Neural progenitor cell (in vitro differentiated cells): ENCODE measurements around the gene TMEM108. TPM values are rescaled to one million over a fixed set of nuclear protein-coding genes. Genes with fewer than 3 reads are reported as not detected.

ENCODE experiments used
- DNase-seq: peaks from one replicate; pipeline ENCODE4 v3.0.0-alpha.2; 2016; ENCODE audit warnings: low spot score
- H2AFZ ChIP-seq: fragments of 200-600 bp; sonication (generic); replicated peaks from 2 replicates; pipeline ENCODE4 v1.6.1; 2016; ENCODE audit warnings: antibody characterized with exemption
- H3F3A ChIP-seq: fragments of 200-600 bp; sonication (generic); 2 replicates; pipeline ENCODE4 v1.6.1; 2016; ENCODE audit warnings: antibody characterized with exemption, low read depth
- H3K27ac ChIP-seq: fragments of 200-600 bp; sonication (generic); 2 replicates; pipeline ENCODE4 v1.5.1; 2016; ENCODE audit warnings: mild to moderate bottlenecking
- H3K27me3 ChIP-seq: fragments of 200-600 bp; sonication (generic); 2 replicates; pipeline ENCODE4 v1.6.1; 2016; ENCODE audit warnings: mild to moderate bottlenecking, moderate library complexity
- H3K36me3 ChIP-seq: fragments of 200-600 bp; sonication (generic); 2 replicates; pipeline ENCODE4 v1.5.1; 2016
- H3K4me1 ChIP-seq: fragments of 200-600 bp; sonication (generic); 2 replicates; pipeline ENCODE4 v1.6.1; 2016; ENCODE audit warnings: mixed run types
- H3K4me2 ChIP-seq: fragments of 200-600 bp; sonication (generic); 2 replicates; pipeline ENCODE4 v1.6.1; 2016
- H3K4me3 ChIP-seq: fragments of 200-600 bp; sonication (generic); 2 replicates; pipeline ENCODE4 v1.5.1; 2016
- H3K79me2 ChIP-seq: fragments of 200-600 bp; sonication (generic); 2 replicates; pipeline ENCODE4 v1.6.1; 2016; ENCODE audit warnings: low read depth
- H3K9ac ChIP-seq: fragments of 200-600 bp; sonication (generic); 2 replicates; pipeline ENCODE4 v1.6.1; 2016
- H3K9me3 ChIP-seq: fragments of 200-600 bp; sonication (generic); 2 replicates; pipeline ENCODE4 v1.5.1; 2016; ENCODE audit warnings: low read depth
- H4K20me1 ChIP-seq: fragments of 200-600 bp; sonication (generic); 2 replicates; pipeline ENCODE4 v1.6.1; 2016; ENCODE audit warnings: low read depth
- H3K27ac Mint-ChIP-seq: 3 replicates; pipeline ENCODE4 v1.8.0; 2021; ENCODE audit warnings: mixed read lengths
- H3K27me3 Mint-ChIP-seq: 2 replicates; pipeline ENCODE4 v1.8.0; 2022; ENCODE audit warnings: low read depth, mild to moderate bottlenecking, inconsistent platforms, moderate library complexity, mixed read lengths; ENCODE audit not compliant: insufficient read depth
- H3K36me3 Mint-ChIP-seq: 3 replicates; pipeline ENCODE4 v1.8.0; 2021; ENCODE audit warnings: mixed read lengths
- H3K4me1 Mint-ChIP-seq: 3 replicates; pipeline ENCODE4 v1.8.0; 2021; ENCODE audit warnings: mixed read lengths
- H3K4me3 Mint-ChIP-seq: 3 replicates; pipeline ENCODE4 v1.8.0; 2021; ENCODE audit warnings: mild to moderate bottlenecking, moderate library complexity, mixed read lengths
- H3K9me3 Mint-ChIP-seq: 3 replicates; pipeline ENCODE4 v1.8.0; 2020; ENCODE audit warnings: mixed read lengths
- CTCF ChIP-seq: fragments of 200-600 bp; sonication (generic); IDR thresholded peaks from 2 replicates; pipeline ENCODE4 v1.5.1; 2017; ENCODE audit warnings: antibody characterized with exemption, mild to moderate bottlenecking
- EZH2 ChIP-seq: fragments of 200-600 bp; sonication (generic); IDR thresholded peaks from 2 replicates; pipeline ENCODE4 v1.6.1; 2017; ENCODE audit warnings: antibody characterized with exemption, mild to moderate bottlenecking, moderate library complexity
- EZH2phosphoT487 ChIP-seq: fragments of 200-600 bp; sonication (generic); IDR thresholded peaks from 2 replicates; pipeline ENCODE4 v1.6.1; 2017; ENCODE audit warnings: antibody characterized with exemption
- total RNA-seq: library from RNA; depleted of rRNA; stranded (reverse); fragments of >200 nt; gene quantifications from 2 replicates; pipeline ENCODE4 v1.2.3, GENCODE V29; 2015; ENCODE audit warnings: low replicate concordance

Gene TMEM108
- total RNA-seq, 1 donor from 2014 or later, result 4.8 TPM

- no peaks in the 10 kb centered on the region for H4K20me1 ChIP-seq
- no peaks in the 10 kb centered on the region for H3K27me3 ChIP-seq
- no peaks in the 10 kb centered on the region for H3K79me2 ChIP-seq
- no peak overlapping the region for H3K4me2 ChIP-seq
- Mint-ChIP-seq H3K27ac (no peak overlapping the region), H3K9me3 (no peaks in the 10 kb centered on the region), H3K4me1 (peaks cover 6% of the 10 kb centered on the region), H3K27me3 (no peaks in the 10 kb centered on the region), H3K36me3 (no peaks in the 10 kb centered on the region), H3K4me3 (no peak overlapping the region)
- H3K4me1 ChIP-seq, result no peaks in the 10 kb centered on the region
- H3F3A ChIP-seq, result no peaks in the 10 kb centered on the region
- no peak overlapping the region for H3K27ac ChIP-seq
- H3K4me3 ChIP-seq, result no peak overlapping the region
- H3K36me3 ChIP-seq, result no peaks in the 10 kb centered on the region
- H2AFZ ChIP-seq, result no peak overlapping the region
- DNase-seq, result no peak
- H3K9me3 ChIP-seq, result no peaks in the 10 kb centered on the region
- TF ChIP-seq CTCF, result no peak
- TF ChIP-seq EZH2, result no peak
- no peak for TF ChIP-seq EZH2phosphoT487
- no peak overlapping the region for H3K9ac ChIP-seq
Measured at GRCh38 chr3:133246773-133247172, 208.6 kb downstream of the TMEM108 start.

GRCh38 chr3:133248389-133248788 lies 210.2 kb downstream of the TMEM108 start:
- Histone ChIP-seq H3K4me2 (no peak overlapping the region), H3K4me1 (no peaks in the 10 kb centered on the region), H3K36me3 (no peaks in the 10 kb centered on the region), H3K9ac (no peak overlapping the region), H3K27ac (no peak overlapping the region), H2AFZ (no peak overlapping the region), H3K27me3 (no peaks in the 10 kb centered on the region), H3F3A (no peaks in the 10 kb centered on the region), H3K4me3 (no peak overlapping the region), H3K79me2 (no peaks in the 10 kb centered on the region), H4K20me1 (no peaks in the 10 kb centered on the region), H3K9me3 (no peaks in the 10 kb centered on the region)
- Mint-ChIP-seq H3K36me3 (no peaks in the 10 kb centered on the region), H3K27ac (no peak overlapping the region), H3K4me3 (no peak overlapping the region), H3K27me3 (no peaks in the 10 kb centered on the region), H3K4me1 (peaks cover 6% of the 10 kb centered on the region), H3K9me3 (no peaks in the 10 kb centered on the region)
- no peak for TF ChIP-seq EZH2phosphoT487
- no peak for TF ChIP-seq CTCF
- TF ChIP-seq EZH2, result no peak
- DNase-seq, result no peak

GRCh38 chr3:133249490-133249889 lies 211.3 kb downstream of the TMEM108 start:
- H3K36me3 Mint-ChIP-seq, result no peaks in the 10 kb centered on the region
- no peak overlapping the region for H3K27ac ChIP-seq
- TF ChIP-seq CTCF (no peak), EZH2 (no peak), EZH2phosphoT487 (no peak)
- no peak overlapping the region for H3K4me3 Mint-ChIP-seq
- H3K4me3 ChIP-seq, result no peak overlapping the region
- no peaks in the 10 kb centered on the region for H3K27me3 Mint-ChIP-seq
- no peaks in the 10 kb centered on the region for H4K20me1 ChIP-seq
- H3K4me1 ChIP-seq, result no peaks in the 10 kb centered on the region
- H3K9ac ChIP-seq, result no peak overlapping the region
- no peaks in the 10 kb centered on the region for H3K27me3 ChIP-seq
- no peaks in the 10 kb centered on the region for H3K79me2 ChIP-seq
- no peak overlapping the region for H3K27ac Mint-ChIP-seq
- H2AFZ ChIP-seq, result no peak overlapping the region
- no peak for DNase-seq
- no peaks in the 10 kb centered on the region for H3K36me3 ChIP-seq
- H3F3A ChIP-seq, result no peaks in the 10 kb centered on the region
- H3K9me3 Mint-ChIP-seq, result no peaks in the 10 kb centered on the region
- no peaks in the 10 kb centered on the region for H3K9me3 ChIP-seq
- H3K4me2 ChIP-seq, result no peak overlapping the region
- peaks cover 6% of the 10 kb centered on the region for H3K4me1 Mint-ChIP-seq
